Fibroblast of lung (primary cell): Measurements from ENCODE around the gene FAP.

Source experiments
- CTCF ChIP-seq, 2 donors: IDR thresholded peaks in 1 of 2; conservative IDR thresholded peaks in 1 of 2; 1 replicate in 1 of 2; 2 replicates in 1 of 2; pipeline ENCODE4 v1.5.1; 2011 to 2012; ENCODE audit warnings: low read length in 2 of 2, control low read depth in 1 of 2, inconsistent platforms in 1 of 2, low read depth in 1 of 2, mild to moderate bottlenecking in 1 of 2
- EZH2 ChIP-seq: IDR thresholded peaks from 2 replicates; pipeline ENCODE4 v1.5.1; 2012; ENCODE audit warnings: low read length, control low read depth, mild to moderate bottlenecking; ENCODE audit errors: missing control alignments

GRCh38 chr2:162149940-162150339 lies 93.3 kb downstream of the FAP start:
- no peak for TF ChIP-seq CTCF (conservative IDR thresholded peaks at IDR 0.05 in 1 of 2, IDR thresholded peaks at IDR 0.05 in 1 of 2; ENCODE audit: low read depth in 1 of 2, low read length in 2 of 2)
- no peak for TF ChIP-seq EZH2
